B cell (primary cell): ENCODE measurements around the gene TAX1BP1. TPM values are rescaled to one million over a fixed set of nuclear protein-coding genes. Genes with fewer than 3 reads are reported as not detected.

Experiments used
- ATAC-seq: fragments of 200-7000 bp; cut with Tn5 transposase; one replicate; pipeline ENCODE4 v1.10.0; 2021; ENCODE audit warnings: low read depth, mild to moderate bottlenecking, moderate number of reproducible peaks, moderate library complexity
- CTCF ChIA-PET: fragments of 350-600 bp; sonication (Branson Sonifier 250); formaldehyde crosslinking; loops from one replicate; lab custom pipeline; 2021; ENCODE audit warnings: antibody characterized with exemption, inconsistent platforms; lab: Charles Lee
- POLR2A ChIA-PET: fragments of 350-600 bp; sonication (Branson Sonifier 250); formaldehyde crosslinking; loops from one replicate; lab custom pipeline; 2021; ENCODE audit warnings: antibody characterized with exemption; lab: Charles Lee
- DNase-seq: peaks from one replicate; pipeline ENCODE4 v3.0.0; 2013
- H2AFZ ChIP-seq: 2 replicates; pipeline ENCODE4 v1.6.1; 2012; ENCODE audit warnings: mild to moderate bottlenecking, low read depth, low read length; ENCODE audit not compliant: insufficient read depth, poor library complexity, severe bottlenecking
- H3K27ac ChIP-seq, 2 donors: 1 replicate in 1 of 2; 2 replicates in 1 of 2; pipeline ENCODE4 v1.5.1; 2012 to 2013; ENCODE audit warnings: low read length in 2 of 2, mild to moderate bottlenecking in 2 of 2, moderate library complexity in 1 of 2
- H3K27me3 ChIP-seq, 4 experiments: fragments of 200-600 bp in 1 of 4; sonication (generic) in 1 of 4; replicated peaks in 1 of 4; 1 replicate in 2 of 4; 2 replicates in 2 of 4; pipeline versions ENCODE4 v1.6.1 to v1.7.0; 2013 to 2016; ENCODE audit warnings: low read length in 3 of 4, mild to moderate bottlenecking in 2 of 4, mixed read lengths in 1 of 4, moderate library complexity in 1 of 4; ENCODE audit not compliant: insufficient read depth in 4 of 4, control insufficient read depth in 3 of 4; ENCODE audit errors: control extremely low read depth in 1 of 4
- H3K36me3 ChIP-seq, 2 experiments: replicated peaks in 1 of 2; 1 replicate in 1 of 2; 2 replicates in 1 of 2; pipeline versions ENCODE4 v1.6.1 to v1.7.1; 2013; ENCODE audit warnings: low read length in 1 of 2; ENCODE audit not compliant: insufficient read depth in 2 of 2, control insufficient read depth in 1 of 2; ENCODE audit errors: control extremely low read depth in 1 of 2, extremely low read depth in 1 of 2
- H3K4me1 ChIP-seq, 2 donors: fragments of 200-600 bp in 1 of 2; sonication (generic) in 1 of 2; 1 replicate in 1 of 2; 2 replicates in 1 of 2; pipeline versions ENCODE4 v1.5.1 to v1.6.1; 2013 to 2017; ENCODE audit warnings: low read length in 2 of 2; ENCODE audit not compliant: control insufficient read depth in 2 of 2, insufficient read depth in 2 of 2
- H3K4me2 ChIP-seq: replicated peaks from 2 replicates; pipeline ENCODE3; 2012; ENCODE audit warnings: mild to moderate bottlenecking, low read depth, low read length; ENCODE audit not compliant: poor library complexity, severe bottlenecking
- H3K4me3 ChIP-seq, 5 experiments: fragments of 200-600 bp in 1 of 5; sonication (generic) in 1 of 5; 1 replicate in 3 of 5; 2 replicates in 2 of 5; pipeline versions ENCODE4 v1.5.1 to v1.7.0; 2011 to 2016; ENCODE audit warnings: low read length in 4 of 5, mild to moderate bottlenecking in 4 of 5, low read depth in 2 of 5, control low read depth in 1 of 5, moderate library complexity in 1 of 5; ENCODE audit not compliant: insufficient read depth in 1 of 5; ENCODE audit errors: control extremely low read depth in 1 of 5, extremely low read depth in 1 of 5
- H3K79me2 ChIP-seq: fragments of 200-600 bp; sonication (generic); one replicate; pipeline ENCODE4 v1.6.0; 2016; ENCODE audit warnings: low read length; ENCODE audit not compliant: control insufficient read depth, insufficient read depth
- H3K9ac ChIP-seq: fragments of 200-600 bp; sonication (generic); 2 replicates; pipeline ENCODE4 v1.6.1; 2017; ENCODE audit warnings: mild to moderate bottlenecking, low read length, moderate library complexity
- H3K9me3 ChIP-seq, 3 donors: one replicate each; pipeline versions ENCODE4 v1.6.1 to v1.7.1; 2013; ENCODE audit warnings: low read length in 2 of 3; ENCODE audit not compliant: control insufficient read depth in 2 of 3, insufficient read depth in 1 of 3; ENCODE audit errors: control extremely low read depth in 1 of 3
- H4K20me1 ChIP-seq: 2 replicates; pipeline ENCODE4 v1.6.0; 2012; ENCODE audit warnings: mild to moderate bottlenecking, low read length; ENCODE audit not compliant: insufficient read depth, control insufficient read depth, poor library complexity, severe bottlenecking
- H3K27ac Mint-ChIP-seq: one replicate; pipeline ENCODE4 v1.8.0; 2021; ENCODE audit warnings: mixed read lengths
- H3K27me3 Mint-ChIP-seq: one replicate; pipeline ENCODE4 v1.8.0; 2021; ENCODE audit warnings: mixed read lengths
- H3K4me1 Mint-ChIP-seq: one replicate; pipeline ENCODE4 v1.8.0; 2021; ENCODE audit warnings: mixed read lengths
- H3K4me3 Mint-ChIP-seq: one replicate; pipeline ENCODE4 v1.8.0; 2021; ENCODE audit warnings: mixed read lengths
- H3K9me3 Mint-ChIP-seq: one replicate; pipeline ENCODE4 v1.8.0; 2022; ENCODE audit warnings: mixed read lengths; ENCODE audit not compliant: insufficient read depth
- CTCF ChIP-seq: fragments of 200-600 bp; IDR thresholded peaks from one replicate; pipeline ENCODE4 v1.8.0; 2022; ENCODE audit warnings: antibody characterized with exemption, mild to moderate bottlenecking
- EZH2 ChIP-seq: IDR thresholded peaks from 2 replicates; pipeline ENCODE4 v1.6.1; 2012; ENCODE audit warnings: borderline replicate concordance, low read depth, mild to moderate bottlenecking, moderate library complexity, low read length; ENCODE audit not compliant: insufficient read depth, poor library complexity, severe bottlenecking
- WGBS: methylation state at CpG from one replicate; pipeline ENCODE4 v1.1.5; 2013; ENCODE audit warnings: missing lambda C conversion rate; ENCODE audit not compliant: insufficient coverage; 5-methylcytosine and 5-hydroxymethylcytosine counted together
- intact Hi-C: fragments of 100-400 bp; cut with micrococcal nuclease; formaldehyde crosslinking; loops from one replicate; pipeline ENCODE4 v1.10.0; 2022
- polyA plus RNA-seq: library from polyadenylated mRNA; depleted of rRNA; stranded (reverse); fragments of >200 nt; gene quantifications from 2 replicates; pipeline ENCODE4 v1.2.3, GENCODE V29; 2012
- total RNA-seq, 2 donors: library from RNA; stranded (reverse); fragments of 120-200 nt in 1 of 2; gene quantifications; 1 replicate in 1 of 2; 2 replicates in 1 of 2; pipeline versions ENCODE4 v1.2.3 to v1.2.4, GENCODE V29; 2013 to 2022

Gene TAX1BP1
- total and polyA plus RNA-seq, 2 donors (not counting 1 experiment from before 2014, with no cell fraction given) = 43.1 to 104 TPM

GRCh38 chr7:27871086-27871485, 131.1 kb downstream of the TAX1BP1 start:
- no peak overlapping the region for H2AFZ ChIP-seq
- intact Hi-C loops = no loop called here
- H3K27ac Mint-ChIP-seq = no peak overlapping the region
- H3K4me1 Mint-ChIP-seq = peaks cover 2% of the 10 kb centered on the region
- ChIA-PET CTCF (interaction anchor here (0.5 kb wide), 1 partner anchor 963 kb away, joined by 3 read pairs; no protein-coding TSS in a partner anchor), POLR2A (no interaction called here)
- no peak for ATAC-seq
- H3K4me1 ChIP-seq = no peaks in the 10 kb centered on the region
- H3K4me3 ChIP-seq = no peak overlapping the region
- H3K27ac ChIP-seq = no peak overlapping the region
- H4K20me1 ChIP-seq = peaks cover 76% of the 10 kb centered on the region
- peaks cover 0 to 31% of the 10 kb centered on the region in 2 experiments for H3K36me3 ChIP-seq
- TF ChIP-seq EZH2 (no peak), CTCF (no peak)
- no peak for DNase-seq
- H3K9me3 ChIP-seq = no peaks in the 10 kb centered on the region
- no peaks in the 10 kb centered on the region for H3K27me3 Mint-ChIP-seq
- H3K9me3 Mint-ChIP-seq = no peaks in the 10 kb centered on the region
- H3K4me2 ChIP-seq = no peak overlapping the region
- 80% methylated on average over 1 of the region's 3 CpGs for WGBS
- no peak overlapping the region for H3K4me3 Mint-ChIP-seq
- H3K9ac ChIP-seq = no peak overlapping the region
- no peaks in the 10 kb centered on the region for H3K27me3 ChIP-seq
- peaks cover 32% of the 10 kb centered on the region for H3K79me2 ChIP-seq

DNA sequence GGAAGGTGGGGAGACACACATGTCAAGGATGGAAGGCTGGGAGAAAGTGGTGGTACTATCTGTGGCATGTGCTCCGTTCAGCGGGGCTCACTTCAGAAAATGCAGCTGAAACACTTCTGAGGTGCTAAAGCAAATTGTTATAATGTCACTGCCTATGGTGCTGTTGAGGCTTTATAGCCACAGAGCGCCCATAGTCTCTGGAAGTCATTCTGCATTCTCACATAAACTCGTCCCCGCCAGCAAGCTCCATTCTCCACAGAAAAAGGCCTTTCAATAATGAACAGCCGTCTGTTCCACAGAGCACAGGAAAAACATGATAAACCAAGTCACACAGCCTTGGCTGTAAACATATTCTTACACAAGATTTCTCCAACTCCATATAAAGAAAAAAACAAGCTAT, 131.9 kb downstream of the TAX1BP1 start:
- Histone ChIP-seq H3K27me3 (no peaks in the 10 kb centered on the region), H4K20me1 (peaks cover 80% of the 10 kb centered on the region), H3K36me3 (peaks cover 0 to 29% of the 10 kb centered on the region in 2 experiments), H3K4me2 (no peak overlapping the region), H3K9ac (no peak overlapping the region), H3K4me1 (no peaks in the 10 kb centered on the region), H3K79me2 (peaks cover 32% of the 10 kb centered on the region), H2AFZ (no peak overlapping the region), H3K4me3 (no peak overlapping the region), H3K27ac (no peak overlapping the region), H3K9me3 (no peaks in the 10 kb centered on the region)
- no peak for DNase-seq
- Mint-ChIP-seq H3K27ac (no peak overlapping the region), H3K4me1 (peaks cover 2% of the 10 kb centered on the region), H3K27me3 (no peaks in the 10 kb centered on the region), H3K4me3 (no peak overlapping the region), H3K9me3 (no peaks in the 10 kb centered on the region)
- WGBS = 89% methylated on average over 6 of the region's 6 CpGs
- ChIA-PET CTCF (interaction anchor here (0.5 kb wide), 1 partner anchor 963 kb away, joined by 3 read pairs; no protein-coding TSS in a partner anchor), POLR2A (no interaction called here)
- intact Hi-C loops = no loop called here
- ATAC-seq = no peak
- TF ChIP-seq EZH2 (no peak), CTCF (no peak)
